SK-N-MC (cell line): Measurements from ENCODE around the gene TAS2R46.
"Not testable (repeated sequence)": the region's sequence is repeated elsewhere in the genome, so short reads cannot be mapped to it uniquely, and the experiment has no call there.

ENCODE experiments used
- DNase-seq: peaks from one replicate; pipeline ENCODE4 v3.0.0-alpha.2; 2011; ENCODE audit warnings: low read depth, low spot score
- H3K27ac ChIP-seq: fragments of 200-600 bp; sonication (generic); 2 replicates; pipeline ENCODE4 v1.5.1; 2016; ENCODE audit warnings: mixed run types
- H3K36me3 ChIP-seq: fragments of 200-600 bp; sonication (generic); 2 replicates; pipeline ENCODE4 v1.6.1; 2017; ENCODE audit warnings: antibody characterized with exemption, low read length, mixed read lengths; ENCODE audit not compliant: insufficient read depth
- H3K4me3 ChIP-seq: fragments of 200-600 bp; sonication (generic); 2 replicates; pipeline ENCODE4 v1.5.1; 2016
- H3K9ac ChIP-seq: fragments of 200-600 bp; sonication (generic); 2 replicates; pipeline ENCODE4 v1.8.0; 2017; ENCODE audit warnings: mixed run types, mixed read lengths; ENCODE audit not compliant: insufficient read length
- H3K9me3 ChIP-seq: fragments of 200-600 bp; sonication (generic); 2 replicates; pipeline ENCODE4 v1.6.1; 2017; ENCODE audit warnings: low read depth, mild to moderate bottlenecking, antibody characterized with exemption, low read length, moderate library complexity, mixed read lengths
- EZH2 ChIP-seq: fragments of 200-600 bp; sonication (generic); IDR thresholded peaks from one replicate; pipeline ENCODE4 v1.6.1; 2017; ENCODE audit warnings: antibody characterized with exemption
- FOXP2 ChIP-seq: optimal IDR thresholded peaks from 2 replicates; pipeline ENCODE3; 2011; ENCODE audit warnings: mild to moderate bottlenecking, moderate library complexity; ENCODE audit not compliant: insufficient read depth; ENCODE audit errors: extremely low read length, control extremely low read depth
- POLR2AphosphoS5 ChIP-seq: IDR thresholded peaks from 2 replicates; pipeline ENCODE4 v1.6.1; 2012; ENCODE audit warnings: mild to moderate bottlenecking, low read depth, low read length, borderline replicate concordance

The TAS2R46 gene

DNA sequence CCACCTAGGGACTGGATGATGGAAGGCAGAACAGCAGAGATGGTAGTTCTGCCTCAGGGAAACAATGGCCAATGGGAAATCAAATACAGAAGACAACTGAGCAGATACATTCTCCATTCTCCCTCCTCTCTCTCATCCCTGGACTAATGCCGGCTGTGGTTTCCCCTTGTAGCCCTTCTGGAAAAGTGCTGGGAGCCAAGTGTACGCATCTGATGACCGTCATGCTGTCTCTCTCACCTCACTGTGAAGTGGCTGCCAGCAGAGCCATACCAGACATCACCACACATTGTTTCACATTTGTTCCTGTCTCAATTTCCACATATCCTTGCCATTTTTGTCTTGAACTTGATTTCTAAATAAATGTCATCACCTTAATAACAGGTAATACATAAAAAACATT lies 3.1 kb downstream of the TAS2R46 start:
- Histone ChIP-seq H3K27ac (no peak overlapping the region), H3K36me3 (no peaks in the 10 kb centered on the region), H3K4me3 (no peak overlapping the region), H3K9ac (no peak overlapping the region), H3K9me3 (no peaks in the 10 kb centered on the region)
- no peak for DNase-seq
- TF ChIP-seq EZH2 (no peak), POLR2AphosphoS5 (no peak), FOXP2 (no peak)

DNA sequence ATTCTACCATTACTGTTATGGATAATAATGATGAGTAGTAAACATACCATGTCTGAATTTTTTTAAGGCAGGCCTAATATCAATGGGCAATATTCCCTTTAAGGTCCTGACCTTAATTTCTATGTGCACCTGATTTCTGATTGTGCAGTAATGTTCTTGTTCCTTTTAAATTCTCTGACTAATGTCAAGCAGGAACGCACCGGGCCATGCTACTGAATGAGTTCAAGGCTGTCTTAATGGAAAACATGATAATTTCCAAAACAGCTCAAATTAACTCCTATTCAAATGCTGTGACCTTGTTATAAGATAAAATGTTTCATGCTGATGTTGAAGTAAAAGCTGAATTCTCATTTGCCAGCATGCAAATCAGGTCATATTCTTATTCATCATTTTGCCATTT lies 6.8 kb downstream of the TAS2R46 start:
- no peak overlapping the region for H3K4me3 ChIP-seq
- H3K9ac ChIP-seq, result no peak overlapping the region
- H3K36me3 ChIP-seq, result peaks cover 6% of the 10 kb centered on the region
- H3K9me3 ChIP-seq, result 0 out of 2 replicates have a peak, but pooled peaks cover 3% of the 10 kb centered on the region
- no peak overlapping the region for H3K27ac ChIP-seq
- DNase-seq, result no peak
- TF ChIP-seq EZH2 (no peak), POLR2AphosphoS5 (no peak), FOXP2 (no peak)

DNA sequence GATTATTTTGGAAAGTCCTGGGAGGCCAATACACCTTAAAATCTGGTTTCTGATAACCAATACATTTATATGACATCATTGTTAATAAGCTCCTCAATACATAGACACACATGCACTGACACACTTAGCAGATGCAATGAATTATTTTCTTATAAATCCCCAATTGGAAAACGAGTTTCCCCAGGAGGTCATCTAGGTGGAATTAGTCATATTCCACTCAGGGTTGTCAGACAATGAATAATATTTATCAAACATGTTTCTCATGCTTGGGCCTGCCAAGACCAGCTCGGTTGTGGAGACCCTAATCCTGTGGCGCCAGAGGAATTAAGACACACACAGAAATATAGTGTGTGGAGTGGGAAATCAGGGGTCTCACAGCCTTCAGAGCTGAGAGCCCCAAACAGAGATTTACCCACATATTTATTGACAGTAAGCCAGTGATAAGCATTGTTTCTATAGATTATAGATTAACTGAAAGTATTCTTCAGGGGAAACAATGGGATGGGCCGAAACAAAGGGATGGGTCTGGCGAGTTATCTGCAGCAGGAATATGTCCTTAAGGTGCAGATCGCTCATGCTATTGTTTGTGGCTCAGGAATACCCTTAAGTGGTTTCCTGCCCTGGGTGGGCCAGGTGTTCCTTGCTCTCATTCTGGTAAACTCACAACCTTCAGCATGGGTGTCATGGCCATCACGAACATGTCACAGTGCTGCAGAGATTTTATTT lies 12.1 kb downstream of the TAS2R46 start:
- not testable (repeated sequence) for H3K9me3 ChIP-seq, H3K27ac ChIP-seq, DNase-seq, H3K4me3 ChIP-seq, H3K9ac ChIP-seq
- peaks cover 26% of the 10 kb centered on the region for H3K36me3 ChIP-seq

DNA sequence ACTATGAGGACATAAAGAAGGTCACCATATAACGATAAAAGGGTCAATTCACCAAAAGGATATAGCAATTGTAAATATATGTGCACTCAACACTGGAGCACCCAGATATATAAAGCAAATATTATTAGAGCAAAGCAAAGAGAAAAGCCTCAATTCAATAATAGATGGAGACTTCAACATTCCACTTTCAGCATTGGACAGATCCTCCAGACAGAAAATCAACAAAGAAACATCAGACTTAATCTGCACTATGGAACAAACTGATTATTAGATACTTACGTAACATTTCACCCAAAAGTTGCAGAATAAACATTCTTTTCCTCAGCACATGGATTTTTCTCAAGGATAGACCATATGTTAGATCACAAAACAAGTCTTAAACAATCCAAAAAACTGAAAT lies 20.7 kb downstream of the TAS2R46 start:
- H3K4me3 ChIP-seq, H3K9me3 ChIP-seq, H3K27ac ChIP-seq, H3K36me3 ChIP-seq, DNase-seq, H3K9ac ChIP-seq: not testable (repeated sequence)

DNA sequence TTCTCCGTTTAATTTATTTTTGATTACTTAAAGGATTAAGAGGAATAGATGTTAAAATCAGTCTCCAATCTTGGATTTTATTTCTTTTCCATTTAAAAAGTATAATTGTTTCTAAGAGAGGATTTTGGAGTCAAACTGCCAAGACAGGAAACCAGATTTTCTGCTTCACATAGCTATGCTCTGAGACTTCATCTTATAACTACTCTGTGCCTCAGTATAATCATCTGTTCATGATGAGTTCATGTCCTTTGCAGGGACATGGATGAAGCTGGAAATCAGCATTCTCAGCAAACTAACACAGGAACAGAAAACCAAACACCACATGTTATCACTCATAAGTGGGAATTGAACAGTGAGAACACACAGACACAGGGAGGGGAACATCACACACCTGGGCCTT lies 21.9 kb downstream of the TAS2R46 start:
- no peak overlapping the region for H3K9ac ChIP-seq
- H3K27ac ChIP-seq, result no peak overlapping the region
- no peaks in the 10 kb centered on the region for H3K9me3 ChIP-seq
- no peak for DNase-seq
- no peaks in the 10 kb centered on the region for H3K36me3 ChIP-seq
- H3K4me3 ChIP-seq, result no peak overlapping the region
- TF ChIP-seq POLR2AphosphoS5 (no peak), FOXP2 (no peak), EZH2 (no peak)

DNA sequence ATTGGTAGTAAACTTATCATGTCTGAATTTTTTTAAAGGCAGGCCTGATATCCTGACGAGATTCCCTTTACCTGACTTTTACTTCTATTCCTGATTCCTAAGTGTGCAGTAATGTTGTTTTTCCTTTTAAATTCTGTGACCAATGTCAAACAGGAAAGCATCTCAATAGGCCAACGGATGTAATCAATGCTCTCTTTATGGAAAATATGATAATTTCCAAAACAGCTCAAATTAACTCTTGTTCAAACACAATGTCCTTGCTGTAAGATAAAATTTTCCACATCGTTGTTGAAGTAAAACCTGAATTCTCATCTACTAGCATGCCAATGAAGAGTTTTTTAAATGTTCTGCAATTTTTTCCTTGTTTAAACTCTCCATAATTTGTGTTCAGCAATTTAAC lies 22.9 kb downstream of the TAS2R46 start:
- no peak for DNase-seq
- no peaks in the 10 kb centered on the region for H3K9me3 ChIP-seq
- no peaks in the 10 kb centered on the region for H3K36me3 ChIP-seq
- H3K9ac ChIP-seq, result no peak overlapping the region
- TF ChIP-seq POLR2AphosphoS5 (no peak), FOXP2 (no peak), EZH2 (no peak)
- H3K27ac ChIP-seq, result no peak overlapping the region
- no peak overlapping the region for H3K4me3 ChIP-seq

DNA sequence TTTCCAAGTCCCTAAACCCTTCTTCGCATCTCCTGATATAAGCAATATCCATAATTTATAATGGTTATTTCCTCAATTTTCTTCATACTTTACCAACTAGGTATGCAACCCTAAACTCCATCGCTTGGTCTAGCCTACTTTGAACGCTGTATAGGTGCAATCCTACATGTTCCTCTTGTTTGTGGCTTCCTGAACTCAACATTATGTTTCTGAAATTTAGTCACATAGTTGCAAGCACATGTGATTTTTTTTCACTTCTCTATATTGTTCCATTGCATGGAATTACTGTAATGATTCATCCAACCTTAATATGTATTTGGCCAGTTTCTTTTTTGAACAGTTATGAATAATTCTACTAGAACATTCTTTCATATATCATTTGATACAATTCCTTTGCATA lies 28.1 kb downstream of the TAS2R46 start:
- H3K9ac ChIP-seq, DNase-seq, H3K9me3 ChIP-seq, H3K4me3 ChIP-seq, H3K27ac ChIP-seq, H3K36me3 ChIP-seq: not testable (repeated sequence)

DNA sequence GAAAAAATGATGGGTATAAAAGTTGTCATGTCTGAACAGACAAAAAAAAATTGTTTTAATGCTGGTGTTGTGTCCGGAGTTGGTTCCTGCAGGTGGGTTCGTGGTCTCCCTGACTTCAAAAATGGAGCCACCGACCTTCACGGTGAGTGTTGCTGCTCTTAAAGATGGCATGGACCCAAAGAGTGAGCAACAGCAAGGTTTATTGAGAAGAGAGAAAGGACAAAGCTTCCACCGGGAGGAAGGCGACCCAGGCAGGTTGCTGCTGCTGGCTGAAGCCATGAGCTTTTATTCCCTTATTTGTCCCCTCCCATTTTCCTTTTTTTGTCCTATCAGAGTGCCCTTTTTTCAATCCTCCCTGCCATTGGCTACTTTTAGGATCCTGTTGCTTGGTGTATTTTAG lies 30.8 kb downstream of the TAS2R46 start, which contains the start of gene TAS2R31:
Gene TAS2R31 (minus strand): TSS at position 101 of the 400 bp plus-strand sequence. CDS start 72 bp downstream, at position 29.
- peaks cover 16% of the 10 kb centered on the region for H3K36me3 ChIP-seq
- no peaks in the 10 kb centered on the region for H3K9me3 ChIP-seq
- no peak for DNase-seq
- no peak within 1 kb of the TSS for H3K4me3 ChIP-seq
- H3K27ac ChIP-seq, result no peak within 1 kb of the TSS
- no peak for TF ChIP-seq FOXP2
- no peak for TF ChIP-seq EZH2
- no peak for TF ChIP-seq POLR2AphosphoS5
- H3K9ac ChIP-seq, result no peak within 1 kb of the TSS

DNA sequence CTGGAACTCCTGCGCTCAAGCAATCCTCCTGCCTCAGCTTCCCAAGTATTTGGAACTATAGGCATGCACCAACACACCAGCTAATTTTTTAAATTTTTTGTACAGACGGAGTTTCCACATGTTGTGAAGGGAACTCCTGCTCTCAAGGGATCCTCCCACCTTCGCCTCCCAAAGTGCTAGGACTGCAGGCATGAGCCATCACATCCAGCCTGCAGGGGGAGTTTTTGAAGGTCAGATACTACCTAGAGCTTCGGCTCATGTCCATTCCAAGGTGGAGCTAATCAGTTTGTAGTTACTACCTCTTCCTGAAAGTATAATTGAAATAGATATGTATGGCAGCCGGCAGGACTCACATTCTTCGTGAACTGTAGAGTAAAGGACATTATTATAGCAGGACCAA lies 36.0 kb downstream of the TAS2R46 start:
- DNase-seq, result no peak
- no peak overlapping the region for H3K27ac ChIP-seq
- no peak overlapping the region for H3K4me3 ChIP-seq
- H3K9me3 ChIP-seq, result 0 out of 2 replicates have a peak, but pooled peaks cover 5% of the 10 kb centered on the region
- no peak for TF ChIP-seq EZH2
- TF ChIP-seq POLR2AphosphoS5, result no peak
- no peak for TF ChIP-seq FOXP2
- peaks cover 27% of the 10 kb centered on the region for H3K36me3 ChIP-seq
- no peak overlapping the region for H3K9ac ChIP-seq
